ENCODE results near the gene SSNA1. TPM values are rescaled to one million over a fixed set of nuclear protein-coding genes. Genes with fewer than 3 reads are reported as not detected.

The SSNA1 gene
- total and polyA plus RNA-seq, 9 of the 15 experiments (the other 6 are each of a cell fraction or from before 2014, with no cell fraction given): 1.9 to 130 (median 57.1) TPM

DNA sequence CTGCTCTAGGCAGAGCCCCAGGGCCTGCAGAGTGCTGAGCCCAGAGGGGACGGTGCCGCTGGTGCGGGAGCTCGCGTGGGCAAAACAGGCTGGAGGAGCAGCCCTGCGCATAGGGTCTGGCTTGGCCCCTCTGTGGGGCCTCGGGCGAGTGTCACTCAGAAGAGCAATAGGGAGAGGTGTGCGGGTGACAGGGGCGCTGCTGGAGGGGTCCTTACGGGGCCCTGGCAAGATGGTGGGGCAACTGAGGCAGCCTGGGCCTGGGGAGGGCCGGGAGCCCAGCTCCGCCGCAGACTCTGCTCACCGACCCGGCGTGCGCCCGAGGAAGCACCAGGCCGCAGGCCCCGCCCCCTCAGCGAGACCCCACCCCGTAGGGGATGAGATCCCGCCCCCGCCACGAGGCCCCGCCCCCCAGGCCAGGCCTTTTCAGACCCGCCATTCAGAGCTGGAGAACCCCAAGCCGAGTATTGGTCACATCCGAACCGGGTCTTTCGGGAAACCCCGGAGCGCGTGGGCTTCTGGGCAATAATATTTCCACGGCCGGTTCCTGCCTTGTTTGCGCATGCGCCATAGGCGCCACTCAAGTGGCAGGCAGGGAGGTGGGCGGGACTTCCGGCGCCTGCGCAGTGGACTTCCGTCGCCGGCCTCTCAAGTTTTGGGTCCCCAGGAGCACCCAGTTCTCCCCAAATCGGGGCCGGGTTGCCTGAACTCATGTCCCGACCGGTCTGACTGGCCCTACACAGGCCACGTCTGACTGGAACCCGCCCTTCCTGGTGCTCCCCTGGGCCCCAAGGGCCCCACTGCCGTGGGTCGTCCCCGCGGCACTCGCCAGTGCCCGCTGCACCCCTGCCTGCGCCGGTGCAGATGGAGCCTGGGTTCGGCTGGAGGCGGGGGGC lies 34.8 kb downstream of the SSNA1 start (continued):
- TF ChIP-seq CHCHD3 (CRISPR knock-in tag; IDR thresholded peaks at IDR 0.05) (no peak), U2AF1 (optimal IDR thresholded peaks at IDR 0.05; ENCODE audit: low read depth, low read length) (no peak), TEAD4 (IDR thresholded peaks at IDR 0.05; ENCODE audit: low read length) (peak; percentile 36; the same call in 1 of the 2 replicates), TEAD4 (CRISPR knock-in tag; IDR thresholded peaks at IDR 0.05; ENCODE audit: borderline replicate concordance) (no peak), RBBP5 (IDR thresholded peaks at IDR 0.05; ENCODE audit: borderline replicate concordance, insufficient read depth, low read length, poor library complexity, severe bottlenecking) (no peak), SMAD3 (CRISPR knock-in tag; conservative IDR thresholded peaks at IDR 0.05) (no peak), POU5F1 (IDR thresholded peaks at IDR 0.05; ENCODE audit: borderline replicate concordance, low read depth, low read length, partially characterized antibody) (no peak), GATA2 (CRISPR knock-in tag; IDR thresholded peaks at IDR 0.05) (no peak)
- TF ChIP-seq, protein P1, sequence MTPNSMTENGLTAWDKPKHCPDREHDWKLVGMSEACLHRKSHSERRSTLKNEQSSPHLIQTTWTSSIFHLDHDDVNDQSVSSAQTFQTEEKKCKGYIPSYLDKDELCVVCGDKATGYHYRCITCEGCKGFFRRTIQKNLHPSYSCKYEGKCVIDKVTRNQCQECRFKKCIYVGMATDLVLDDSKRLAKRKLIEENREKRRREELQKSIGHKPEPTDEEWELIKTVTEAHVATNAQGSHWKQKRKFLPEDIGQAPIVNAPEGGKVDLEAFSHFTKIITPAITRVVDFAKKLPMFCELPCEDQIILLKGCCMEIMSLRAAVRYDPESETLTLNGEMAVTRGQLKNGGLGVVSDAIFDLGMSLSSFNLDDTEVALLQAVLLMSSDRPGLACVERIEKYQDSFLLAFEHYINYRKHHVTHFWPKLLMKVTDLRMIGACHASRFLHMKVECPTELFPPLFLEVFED (CRISPR knock-in tag; conservative IDR thresholded peaks at IDR 0.05): no peak
- TF ChIP-seq, protein P2, sequence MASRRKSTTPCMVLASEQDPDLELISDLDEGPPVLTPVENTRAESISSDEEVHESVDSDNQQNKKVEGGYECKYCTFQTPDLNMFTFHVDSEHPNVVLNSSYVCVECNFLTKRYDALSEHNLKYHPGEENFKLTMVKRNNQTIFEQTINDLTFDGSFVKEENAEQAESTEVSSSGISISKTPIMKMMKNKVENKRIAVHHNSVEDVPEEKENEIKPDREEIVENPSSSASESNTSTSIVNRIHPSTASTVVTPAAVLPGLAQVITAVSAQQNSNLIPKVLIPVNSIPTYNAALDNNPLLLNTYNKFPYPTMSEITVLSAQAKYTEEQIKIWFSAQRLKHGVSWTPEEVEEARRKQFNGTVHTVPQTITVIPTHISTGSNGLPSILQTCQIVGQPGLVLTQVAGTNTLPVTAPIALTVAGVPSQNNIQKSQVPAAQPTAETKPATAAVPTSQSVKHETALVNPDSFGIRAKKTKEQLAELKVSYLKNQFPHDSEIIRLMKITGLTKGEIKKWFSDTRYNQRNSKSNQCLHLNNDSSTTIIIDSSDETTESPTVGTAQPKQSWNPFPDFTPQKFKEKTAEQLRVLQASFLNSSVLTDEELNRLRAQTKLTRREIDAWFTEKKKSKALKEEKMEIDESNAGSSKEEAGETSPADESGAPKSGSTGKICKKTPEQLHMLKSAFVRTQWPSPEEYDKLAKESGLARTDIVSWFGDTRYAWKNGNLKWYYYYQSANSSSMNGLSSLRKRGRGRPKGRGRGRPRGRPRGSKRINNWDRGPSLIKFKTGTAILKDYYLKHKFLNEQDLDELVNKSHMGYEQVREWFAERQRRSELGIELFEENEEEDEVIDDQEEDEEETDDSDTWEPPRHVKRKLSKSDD (conservative IDR thresholded peaks at IDR 0.05; ENCODE audit: low read length): no peak
- TF ChIP-seq, protein P3, sequence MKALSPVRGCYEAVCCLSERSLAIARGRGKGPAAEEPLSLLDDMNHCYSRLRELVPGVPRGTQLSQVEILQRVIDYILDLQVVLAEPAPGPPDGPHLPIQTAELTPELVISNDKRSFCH (CRISPR knock-in tag; IDR thresholded peaks at IDR 0.05): no peak
- TF ChIP-seq, protein P3 (tag; IDR thresholded peaks at IDR 0.05): 0 out of 2 replicates have a peak, but pooled peaks have one; percentile 32
- TF ChIP-seq, protein P4, sequence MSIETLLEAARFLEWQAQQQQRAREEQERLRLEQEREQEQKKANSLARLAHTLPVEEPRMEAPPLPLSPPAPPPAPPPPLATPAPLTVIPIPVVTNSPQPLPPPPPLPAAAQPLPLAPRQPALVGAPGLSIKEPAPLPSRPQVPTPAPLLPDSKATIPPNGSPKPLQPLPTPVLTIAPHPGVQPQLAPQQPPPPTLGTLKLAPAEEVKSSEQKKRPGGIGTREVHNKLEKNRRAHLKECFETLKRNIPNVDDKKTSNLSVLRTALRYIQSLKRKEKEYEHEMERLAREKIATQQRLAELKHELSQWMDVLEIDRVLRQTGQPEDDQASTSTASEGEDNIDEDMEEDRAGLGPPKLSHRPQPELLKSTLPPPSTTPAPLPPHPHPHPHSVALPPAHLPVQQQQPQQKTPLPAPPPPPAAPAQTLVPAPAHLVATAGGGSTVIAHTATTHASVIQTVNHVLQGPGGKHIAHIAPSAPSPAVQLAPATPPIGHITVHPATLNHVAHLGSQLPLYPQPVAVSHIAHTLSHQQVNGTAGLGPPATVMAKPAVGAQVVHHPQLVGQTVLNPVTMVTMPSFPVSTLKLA (conservative IDR thresholded peaks at IDR 0.05): peak; percentile 72 to 77
- TF ChIP-seq, protein P5, sequence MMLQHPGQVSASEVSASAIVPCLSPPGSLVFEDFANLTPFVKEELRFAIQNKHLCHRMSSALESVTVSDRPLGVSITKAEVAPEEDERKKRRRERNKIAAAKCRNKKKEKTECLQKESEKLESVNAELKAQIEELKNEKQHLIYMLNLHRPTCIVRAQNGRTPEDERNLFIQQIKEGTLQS (IDR thresholded peaks at IDR 0.05): no peak
- TF ChIP-seq, protein P5 (CRISPR knock-in tag; conservative IDR thresholded peaks at IDR 0.05): no peak
- TF ChIP-seq, protein P6, sequence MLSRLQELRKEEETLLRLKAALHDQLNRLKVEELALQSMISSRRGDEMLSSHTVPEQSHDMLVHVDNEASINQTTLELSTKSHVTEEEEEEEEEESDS (CRISPR knock-in tag; IDR thresholded peaks at IDR 0.05): no peak
